Esophagus muscularis mucosa (tissue), 3 donors: ENCODE measurements around the gene FOXN1.

Experiments used
- CTCF ChIP-seq, 3 experiments: fragments of 200-600 bp in 2 of 3; fragments of 450-650 bp in 1 of 3; sonication (generic) in 2 of 3; IDR thresholded peaks; one replicate each; pipeline ENCODE4 v1.5.1; 2017 to 2019; ENCODE audit warnings: antibody characterized with exemption in 3 of 3, mild to moderate bottlenecking in 2 of 3, moderate library complexity in 1 of 3
- POLR2AphosphoS5 ChIP-seq, 2 donors: sonication (generic); formaldehyde crosslinking; IDR thresholded peaks; one replicate each; pipeline ENCODE4 v1.6.1; 2017; ENCODE audit warnings: antibody characterized with exemption in 2 of 2

- TF ChIP-seq CTCF (IDR thresholded peaks at IDR 0.05), result no peak
- TF ChIP-seq POLR2AphosphoS5 (IDR thresholded peaks at IDR 0.05), result no peak
Observed at GRCh38 chr17:28485049-28485448, 21.1 kb upstream of the FOXN1 start.
